Neuronal stem cell (in vitro differentiated cells): ENCODE results near the gene PLEKHA8.

Experiments used
- DNase-seq: peaks from one replicate; pipeline ENCODE4 v3.0.0-alpha.2; 2013; ENCODE audit warnings: low spot score
- H2AFZ ChIP-seq: one replicate; pipeline ENCODE4 v1.6.1; 2013; ENCODE audit warnings: mild to moderate bottlenecking, low read length, inconsistent platforms
- H2AK5ac ChIP-seq: 2 replicates; pipeline ENCODE4 v1.6.1; 2013; ENCODE audit warnings: low read depth, mild to moderate bottlenecking, inconsistent platforms, low read length, moderate library complexity, mixed read lengths
- H2BK120ac ChIP-seq: 2 replicates; pipeline ENCODE4 v1.6.1; 2013; ENCODE audit warnings: low read depth, mild to moderate bottlenecking, inconsistent platforms, low read length, moderate library complexity, mixed read lengths
- H2BK12ac ChIP-seq: one replicate; pipeline ENCODE4 v1.6.1; 2013; ENCODE audit warnings: low read length, inconsistent platforms
- H2BK15ac ChIP-seq: 2 replicates; pipeline ENCODE4 v1.6.1; 2013; ENCODE audit warnings: mild to moderate bottlenecking, low read length, inconsistent platforms, mixed read lengths
- H2BK5ac ChIP-seq: one replicate; pipeline ENCODE4 v1.6.1; 2013; ENCODE audit warnings: inconsistent platforms, mild to moderate bottlenecking, low read length, moderate library complexity
- H3K14ac ChIP-seq: one replicate; pipeline ENCODE4 v1.6.1; 2013; ENCODE audit warnings: low read length, inconsistent platforms
- H3K18ac ChIP-seq: 2 replicates; pipeline ENCODE4 v1.6.1; 2013; ENCODE audit warnings: low read length, inconsistent platforms
- H3K23ac ChIP-seq: 2 replicates; pipeline ENCODE4 v1.6.1; 2013; ENCODE audit warnings: low read depth, mild to moderate bottlenecking, mixed read lengths, low read length, inconsistent platforms; ENCODE audit not compliant: poor library complexity
- H3K27ac ChIP-seq: replicated peaks from 3 replicates; pipeline ENCODE4 v1.5.1; 2013; ENCODE audit warnings: low read length, inconsistent platforms
- H3K27me3 ChIP-seq, 3 experiments: 2 replicates each; pipeline ENCODE4 v1.6.1; 2013; ENCODE audit warnings: low read length in 3 of 3, mild to moderate bottlenecking in 2 of 3, inconsistent platforms in 1 of 3, low read depth in 1 of 3, mixed read lengths in 1 of 3, moderate library complexity in 1 of 3; ENCODE audit not compliant: control insufficient read depth in 3 of 3, insufficient read depth in 3 of 3
- H3K36me3 ChIP-seq, 2 donors: replicated peaks in 1 of 2; 2 replicates each; pipeline ENCODE4 v1.6.1; 2013; ENCODE audit warnings: low read length in 2 of 2; ENCODE audit not compliant: control insufficient read depth in 2 of 2, insufficient read depth in 2 of 2
- H3K4ac ChIP-seq: 2 replicates; pipeline ENCODE4 v1.6.1; 2013; ENCODE audit warnings: inconsistent platforms, mild to moderate bottlenecking, low read length, moderate library complexity
- H3K4me1 ChIP-seq, 2 donors: 1 replicate in 1 of 2; 2 replicates in 1 of 2; pipeline ENCODE4 v1.6.1; 2013; ENCODE audit warnings: low read length in 2 of 2, low read depth in 1 of 2; ENCODE audit not compliant: control insufficient read depth in 2 of 2, insufficient read depth in 1 of 2
- H3K4me2 ChIP-seq: one replicate; pipeline ENCODE4 v1.6.1; 2013; ENCODE audit warnings: mild to moderate bottlenecking, low read length, inconsistent platforms; ENCODE audit not compliant: insufficient read depth, poor library complexity, severe bottlenecking
- H3K4me3 ChIP-seq, 2 donors: 2 replicates each; pipeline ENCODE4 v1.5.1; 2013; ENCODE audit warnings: low read length in 2 of 2, mild to moderate bottlenecking in 2 of 2, inconsistent platforms in 1 of 2, moderate library complexity in 1 of 2
- H3K79me1 ChIP-seq: one replicate; pipeline ENCODE4 v1.6.1; 2013; ENCODE audit warnings: low read depth, mild to moderate bottlenecking, inconsistent platforms, low read length, moderate library complexity
- H3K9ac ChIP-seq: one replicate; pipeline ENCODE4 v1.6.1; 2013; ENCODE audit warnings: mild to moderate bottlenecking, low read depth, low read length, inconsistent platforms; ENCODE audit not compliant: poor library complexity
- H3K9me3 ChIP-seq, 2 donors: replicated peaks in 1 of 2; 2 replicates each; pipeline versions ENCODE3 to v1.6.1; 2013; ENCODE audit warnings: low read length in 2 of 2, mild to moderate bottlenecking in 2 of 2, inconsistent platforms in 1 of 2, low read depth in 1 of 2, mixed read lengths in 1 of 2, moderate library complexity in 1 of 2; ENCODE audit not compliant: control insufficient read depth in 2 of 2, insufficient read depth in 1 of 2
- H4K8ac ChIP-seq: one replicate; pipeline ENCODE4 v1.6.1; 2013; ENCODE audit warnings: low read depth, mild to moderate bottlenecking, inconsistent platforms, low read length, moderate library complexity
- H4K91ac ChIP-seq: one replicate; pipeline ENCODE4 v1.6.1; 2013; ENCODE audit warnings: low read length, low read depth, mild to moderate bottlenecking, inconsistent platforms; ENCODE audit not compliant: poor library complexity
- WGBS, 2 donors: extraction: QIAGEN DNeasy Blood & Tissue Kit; methylation state at CpG; one replicate each; pipeline ENCODE4 v1.1.7; 2013; ENCODE audit warnings: missing lambda C conversion rate in 2 of 2, mixed read lengths in 1 of 2; ENCODE audit not compliant: insufficient read length in 2 of 2, insufficient replicate concordance in 1 of 2; ENCODE audit errors: extremely low coverage in 2 of 2; 5-methylcytosine and 5-hydroxymethylcytosine counted together

The PLEKHA8 gene

DNA sequence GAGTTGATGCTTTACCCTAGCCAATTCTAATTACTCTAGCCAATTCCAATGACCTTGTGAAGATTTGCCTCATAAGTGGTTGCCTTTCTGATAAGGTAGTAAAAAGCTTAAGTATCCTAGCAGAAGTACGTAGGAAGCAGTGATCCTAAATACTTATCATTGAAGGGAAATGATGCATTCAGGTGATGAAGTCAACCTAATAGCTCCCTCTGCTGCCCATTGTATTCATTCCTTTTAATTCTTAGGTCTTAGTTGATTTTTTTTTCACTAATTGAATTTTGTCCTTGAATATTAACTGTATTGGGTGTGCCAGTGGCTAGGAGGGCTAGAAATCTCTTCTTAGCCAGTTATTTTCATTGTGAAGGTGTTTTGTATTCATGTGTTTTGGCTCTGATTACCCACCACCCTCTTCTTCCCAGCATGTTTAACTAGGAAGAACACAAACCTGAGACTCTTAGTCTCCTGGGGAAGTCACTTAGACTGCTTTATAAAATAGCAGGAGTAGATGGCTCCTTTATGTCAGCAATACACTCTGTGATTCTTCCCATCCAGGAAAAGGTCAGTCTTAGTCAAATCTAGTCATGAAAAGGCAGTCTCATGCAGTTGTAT is 46.3 kb downstream of the PLEKHA8 start:
- DNase-seq, result no peak
- Histone ChIP-seq H3K18ac (no peak overlapping the region), H2BK5ac (no peak overlapping the region), H3K14ac (no peak overlapping the region), H3K9ac (no peak overlapping the region), H3K4me1 (no peaks in the 10 kb centered on the region), H2BK12ac (no peak overlapping the region), H3K79me1 (no peaks in the 10 kb centered on the region), H3K36me3 (peaks cover 15 to 89% of the 10 kb centered on the region in 2 donors), H3K4me2 (no peak overlapping the region), H2AFZ (no peak overlapping the region), H3K23ac (no peak overlapping the region), H2AK5ac (no peak overlapping the region), H3K4me3 (no peak overlapping the region), H2BK120ac (no peak overlapping the region), H4K8ac (no peak overlapping the region), H4K91ac (no peak overlapping the region), H3K27ac (no peak overlapping the region), H3K27me3 (no peaks in the 10 kb centered on the region), H3K9me3 (no peaks in the 10 kb centered on the region), H2BK15ac (no peak overlapping the region), H3K4ac (no peak overlapping the region)
- WGBS, 2 donors, result no CpG with 5 or more reads among the region's 1 CpG

DNA sequence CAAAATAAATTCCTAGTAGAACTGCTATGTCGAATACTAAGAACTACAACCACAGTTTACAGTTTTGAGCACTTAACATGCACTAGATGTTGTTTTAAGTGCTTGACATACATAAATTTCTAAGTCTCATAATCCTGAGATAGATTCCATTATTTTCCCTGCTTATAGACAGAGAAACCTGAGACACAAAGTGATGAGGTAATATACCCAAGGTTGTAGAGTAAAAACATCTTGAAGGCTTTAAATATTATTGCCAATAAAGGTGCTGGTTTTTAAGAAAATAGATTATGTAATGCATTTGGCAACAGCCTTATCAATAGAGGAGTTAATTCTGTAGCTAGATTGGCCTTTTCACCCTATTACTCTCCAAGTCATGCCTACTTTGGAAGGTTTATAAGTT is 48.2 kb downstream of the PLEKHA8 start:
- H2BK5ac ChIP-seq, result no peak overlapping the region
- H3K4me3 ChIP-seq, result no peak overlapping the region
- H3K9me3 ChIP-seq, result no peaks in the 10 kb centered on the region
- H2BK15ac ChIP-seq, result no peak overlapping the region
- no peak overlapping the region for H3K14ac ChIP-seq
- H3K4me2 ChIP-seq, result no peak overlapping the region
- no peaks in the 10 kb centered on the region for H3K79me1 ChIP-seq
- DNase-seq, result no peak
- no peak overlapping the region for H3K4ac ChIP-seq
- H4K91ac ChIP-seq, result no peak overlapping the region
- H3K36me3 ChIP-seq, result peaks cover 22 to 89% of the 10 kb centered on the region in 2 donors
- H3K18ac ChIP-seq, result no peak overlapping the region
- WGBS, 2 donors, result no CpG with 5 or more reads among the region's 1 CpG
- H3K23ac ChIP-seq, result no peak overlapping the region
- H3K9ac ChIP-seq, result no peak overlapping the region
- H2BK12ac ChIP-seq, result no peak overlapping the region
- no peaks in the 10 kb centered on the region for H3K4me1 ChIP-seq
- no peak overlapping the region for H2AFZ ChIP-seq
- no peak overlapping the region for H3K27ac ChIP-seq
- no peak overlapping the region for H2BK120ac ChIP-seq
- no peaks in the 10 kb centered on the region for H3K27me3 ChIP-seq
- H4K8ac ChIP-seq, result no peak overlapping the region
- no peak overlapping the region for H2AK5ac ChIP-seq

DNA sequence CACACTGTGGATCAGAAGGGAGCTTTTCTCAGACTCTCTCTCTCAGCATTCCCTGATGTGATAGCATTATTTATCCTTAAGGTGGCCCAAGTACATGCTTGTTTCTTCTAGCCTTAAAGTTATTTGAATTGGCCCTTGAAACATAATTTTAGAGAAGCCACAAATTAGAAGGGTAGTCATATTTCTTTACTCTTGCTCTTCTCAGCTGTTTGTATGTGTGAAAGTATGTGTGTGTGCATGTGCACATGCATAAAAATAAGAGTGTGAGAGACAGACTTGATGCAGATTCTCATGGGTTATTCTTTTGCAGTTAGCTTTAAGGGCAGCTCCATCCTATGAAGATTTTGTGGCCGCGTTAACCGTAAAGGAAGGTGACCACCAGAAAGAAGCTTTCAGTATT is 50.1 kb downstream of the PLEKHA8 start:
- no peaks in the 10 kb centered on the region for H3K9me3 ChIP-seq
- H3K14ac ChIP-seq, result no peak overlapping the region
- no CpG with 5 or more reads among the region's 3 CpGs for WGBS, 2 donors
- no peak for DNase-seq
- H3K23ac ChIP-seq, result no peak overlapping the region
- no peak overlapping the region for H2AK5ac ChIP-seq
- no peaks in the 10 kb centered on the region for H3K27me3 ChIP-seq
- H3K4me1 ChIP-seq, result no peaks in the 10 kb centered on the region
- H3K4ac ChIP-seq, result no peak overlapping the region
- no peak overlapping the region for H3K4me3 ChIP-seq
- H4K91ac ChIP-seq, result no peak overlapping the region
- no peak overlapping the region for H3K4me2 ChIP-seq
- H3K79me1 ChIP-seq, result no peaks in the 10 kb centered on the region
- no peak overlapping the region for H2BK12ac ChIP-seq
- no peak overlapping the region for H2AFZ ChIP-seq
- no peak overlapping the region for H3K9ac ChIP-seq
- no peak overlapping the region for H3K18ac ChIP-seq
- no peak overlapping the region for H2BK15ac ChIP-seq
- H4K8ac ChIP-seq, result no peak overlapping the region
- no peak overlapping the region for H2BK120ac ChIP-seq
- no peak overlapping the region for H2BK5ac ChIP-seq
- H3K36me3 ChIP-seq, result peaks cover 24 to 84% of the 10 kb centered on the region in 2 donors
- no peak overlapping the region for H3K27ac ChIP-seq

DNA sequence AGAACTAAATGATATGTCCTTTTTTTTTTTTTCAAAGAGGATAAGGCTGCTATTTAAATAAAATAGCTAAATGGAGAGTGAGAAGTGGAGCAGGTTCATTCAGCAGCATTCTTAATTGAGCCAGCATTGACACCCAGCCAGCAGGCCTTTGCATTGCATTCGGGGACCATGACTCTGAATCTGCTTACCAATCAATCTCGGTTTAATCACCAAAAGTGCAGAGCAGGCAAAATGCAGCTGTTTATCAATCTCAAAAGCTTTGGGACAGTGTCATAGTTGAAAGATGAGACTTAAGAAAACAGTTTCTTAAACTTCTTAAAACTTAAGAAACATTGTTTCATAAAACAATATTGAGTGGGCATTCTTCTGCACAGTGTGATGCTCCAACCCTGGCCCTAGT is 51.7 kb downstream of the PLEKHA8 start:
- Histone ChIP-seq H3K79me1 (no peaks in the 10 kb centered on the region), H3K18ac (no peak overlapping the region), H3K27ac (no peak overlapping the region), H3K14ac (no peak overlapping the region), H2AFZ (no peak overlapping the region), H3K23ac (no peak overlapping the region), H2AK5ac (no peak overlapping the region), H4K8ac (no peak overlapping the region), H2BK15ac (no peak overlapping the region), H3K4ac (no peak overlapping the region), H3K4me2 (no peak overlapping the region), H3K4me3 (no peak overlapping the region), H2BK5ac (no peak overlapping the region), H3K27me3 (no peaks in the 10 kb centered on the region), H2BK120ac (no peak overlapping the region), H3K9me3 (no peaks in the 10 kb centered on the region), H3K36me3 (peaks cover 22 to 87% of the 10 kb centered on the region in 2 donors), H3K4me1 (no peaks in the 10 kb centered on the region), H2BK12ac (no peak overlapping the region), H4K91ac (no peak overlapping the region), H3K9ac (no peak overlapping the region)
- no CpG with 5 or more reads among the region's 2 CpGs for WGBS, 2 donors
- DNase-seq, result no peak
